Kidney tubule cell (primary cell): Measurements from ENCODE around the gene IGFL3.
"Not testable (repeated sequence)": the region's sequence is repeated elsewhere in the genome, so short reads cannot be mapped to it uniquely, and the experiment has no call there.

Experiments
- DNase-seq: peaks from one replicate; pipeline ENCODE4 v3.0.0-alpha.2; 2018; ENCODE audit warnings: low spot score

Gene IGFL3

DNA sequence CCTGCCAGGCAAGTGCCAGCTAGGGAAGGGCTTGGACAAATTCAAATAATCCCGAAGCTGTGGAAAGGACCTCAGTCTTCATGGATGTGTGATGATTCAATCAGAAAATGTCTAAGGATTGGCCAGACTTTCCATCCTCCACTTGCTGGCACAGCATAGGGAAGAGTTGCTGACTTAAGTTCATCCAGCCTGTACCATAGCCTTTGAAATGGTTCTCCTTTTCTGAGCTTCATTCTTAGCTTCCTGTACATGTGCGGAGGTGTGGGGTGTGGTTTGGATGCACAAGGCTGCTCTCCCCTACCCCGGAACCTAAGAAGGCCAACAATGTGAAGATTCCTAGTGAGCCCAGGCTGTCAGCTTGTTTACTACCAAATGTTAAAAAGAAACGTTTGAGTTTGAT, 959 bp upstream of the IGFL3 start:
- no peak for DNase-seq

DNA sequence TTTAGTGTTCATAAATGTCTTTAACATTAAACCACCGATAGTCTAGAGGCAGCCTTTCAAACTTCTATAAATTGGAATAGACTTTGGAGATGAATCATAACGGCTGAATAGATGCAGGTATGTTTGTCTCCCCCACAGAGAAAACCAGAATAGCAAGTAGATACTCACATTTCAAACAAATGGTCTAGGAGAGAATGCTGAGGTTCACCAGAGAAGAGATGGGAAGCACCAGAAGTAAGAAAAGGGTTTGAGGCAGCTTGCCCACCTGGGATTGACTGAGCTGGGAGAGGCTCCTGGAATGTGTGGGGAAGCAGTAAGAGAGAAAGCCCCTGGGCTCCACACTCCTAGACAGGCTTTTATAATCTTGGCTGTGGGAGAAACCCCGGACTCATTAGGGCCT, 6.4 kb downstream of the IGFL3 start:
- DNase-seq: peak; percentile 33

- no peak for DNase-seq
These were observed 8.4 kb downstream of the IGFL3 start for GRCh38 chr19:46116121-46116520.

DNA sequence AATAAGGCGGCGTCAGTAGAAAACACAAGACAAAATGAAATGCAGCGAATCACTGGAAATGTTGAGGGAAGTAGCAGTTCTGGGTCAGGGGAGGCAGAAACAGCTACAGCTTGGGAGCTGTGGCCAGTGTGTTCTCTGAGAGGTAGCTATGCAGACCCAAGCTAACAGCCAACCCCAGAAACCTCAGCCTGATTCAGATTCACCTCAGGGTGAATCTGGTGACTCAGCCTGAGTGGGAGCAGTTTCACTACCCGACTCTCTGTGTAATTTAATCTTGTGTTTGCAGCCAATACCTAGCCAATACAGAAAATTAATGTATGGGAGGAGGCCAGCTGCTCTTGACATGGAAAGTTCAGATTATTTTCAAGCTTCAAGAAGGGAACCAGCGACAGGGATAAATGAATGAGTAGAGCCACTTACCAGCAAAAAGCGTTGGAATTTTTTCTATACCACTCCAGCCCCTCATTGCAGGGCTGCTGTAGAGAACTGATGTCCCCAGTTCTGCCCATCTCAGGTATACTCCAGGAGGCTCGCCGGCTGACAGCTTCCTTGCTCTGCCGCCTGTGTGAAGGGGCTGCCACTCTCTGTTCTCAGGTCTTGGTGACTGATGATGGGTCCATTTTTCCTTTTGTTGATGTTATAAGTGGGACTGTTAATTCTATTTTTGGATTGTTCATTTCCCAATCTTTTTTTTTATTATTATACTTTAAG, 8.9 kb downstream of the IGFL3 start:
- DNase-seq: peak; percentile 83

- no peak for DNase-seq
These were observed 10.8 kb downstream of the IGFL3 start for GRCh38 chr19:46113726-46114125.

DNA sequence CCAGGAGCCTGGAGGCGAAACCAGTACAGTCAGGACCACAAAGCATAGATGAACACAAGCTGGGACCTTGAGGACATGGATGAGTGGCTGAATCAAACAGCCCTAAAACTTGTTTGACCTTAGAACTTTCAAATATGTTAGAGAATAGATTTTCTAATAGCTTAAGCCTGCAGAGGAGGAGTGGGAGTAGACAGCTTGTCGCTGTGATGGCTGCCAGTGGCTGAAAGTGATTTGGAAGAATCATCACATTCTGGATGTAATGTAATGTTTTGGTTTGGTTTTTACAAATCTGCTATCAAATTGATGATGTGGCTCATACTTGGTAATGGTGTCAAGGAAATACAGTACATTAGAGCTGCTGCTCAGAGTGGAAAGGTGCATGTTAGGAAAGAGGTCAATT, 12.0 kb downstream of the IGFL3 start:
- no peak for DNase-seq

DNA sequence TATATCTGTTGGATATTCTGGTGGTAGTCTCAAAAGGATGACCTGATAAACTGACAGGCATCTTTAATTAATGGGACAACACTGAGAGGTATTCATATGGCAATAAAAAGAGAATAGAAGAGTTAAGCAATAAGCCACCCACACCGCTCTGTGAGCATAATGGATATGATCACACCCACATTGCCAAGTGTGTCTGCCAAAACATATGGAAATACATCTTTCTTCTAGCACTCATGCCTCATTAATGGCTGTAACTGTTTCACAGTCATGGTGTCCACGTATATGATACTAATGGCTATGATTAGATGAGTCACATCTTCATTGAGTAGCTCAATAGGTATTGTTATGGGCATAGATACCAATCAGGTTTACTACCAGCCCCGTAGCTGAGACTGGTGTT, 13.1 kb downstream of the IGFL3 start:
- no peak for DNase-seq

GRCh38 chr19:46109876-46110275, 14.6 kb downstream of the IGFL3 start:
- no peak for DNase-seq

DNA sequence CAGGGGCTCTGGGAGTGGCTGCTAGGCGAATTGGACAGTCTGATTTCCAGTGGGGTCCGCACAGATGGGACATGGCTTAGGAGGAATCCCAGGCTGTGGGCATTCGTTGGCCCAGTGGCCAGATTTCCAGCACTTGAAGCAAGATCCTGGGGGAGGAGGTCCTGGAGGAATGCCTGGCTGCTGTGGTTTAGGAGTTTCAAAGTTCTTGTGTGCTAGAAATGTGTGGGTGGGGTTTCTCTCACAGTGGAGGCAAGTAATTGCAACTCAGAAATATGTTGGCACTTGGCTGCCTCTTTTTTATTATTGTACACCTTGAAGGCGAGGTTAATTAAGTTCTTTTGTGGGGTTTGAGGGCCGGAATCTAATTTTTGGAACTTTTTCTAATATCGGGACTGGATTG, 17.1 kb downstream of the IGFL3 start:
- no peak for DNase-seq

DNA sequence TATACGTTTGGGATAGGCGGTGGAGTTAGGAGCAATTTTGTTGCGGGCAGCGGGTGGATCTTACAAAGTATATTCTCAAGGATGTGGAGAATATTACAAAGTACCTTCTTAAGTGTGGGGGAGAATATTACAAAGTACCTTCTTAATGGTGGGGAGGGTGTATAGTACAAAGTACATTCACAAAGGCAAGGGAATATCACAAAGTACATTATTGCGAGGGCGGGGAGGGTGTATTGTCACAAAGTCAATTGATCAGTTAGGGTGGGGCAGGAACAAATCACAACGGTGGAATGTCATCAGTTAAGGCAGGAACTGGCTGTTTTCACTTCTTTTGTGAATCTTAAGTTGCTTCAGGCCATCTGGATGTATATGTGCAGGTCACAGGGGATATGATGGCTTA, 22.2 kb downstream of the IGFL3 start:
- not testable (repeated sequence) for DNase-seq

DNA sequence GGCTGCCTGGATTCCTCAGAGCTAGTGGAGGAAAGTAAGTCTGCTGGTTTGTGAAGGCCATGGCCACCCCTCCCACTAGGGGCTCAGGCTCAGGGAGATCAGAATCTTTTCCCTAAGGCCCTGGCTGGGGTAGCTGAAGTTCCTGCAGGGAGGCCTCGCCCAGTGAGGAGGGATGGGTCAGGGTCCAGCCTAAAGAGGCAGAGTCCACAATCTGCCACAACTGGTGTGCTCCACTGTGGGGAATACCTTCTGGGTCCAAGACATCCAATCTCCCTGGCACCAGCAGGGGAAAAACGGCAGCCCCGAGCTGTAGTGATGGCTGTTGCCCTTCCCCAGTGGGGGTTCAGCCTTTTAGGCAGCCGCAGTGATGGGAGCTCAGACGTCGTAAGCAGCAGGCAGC, 23.2 kb downstream of the IGFL3 start:
- DNase-seq: no peak

DNA sequence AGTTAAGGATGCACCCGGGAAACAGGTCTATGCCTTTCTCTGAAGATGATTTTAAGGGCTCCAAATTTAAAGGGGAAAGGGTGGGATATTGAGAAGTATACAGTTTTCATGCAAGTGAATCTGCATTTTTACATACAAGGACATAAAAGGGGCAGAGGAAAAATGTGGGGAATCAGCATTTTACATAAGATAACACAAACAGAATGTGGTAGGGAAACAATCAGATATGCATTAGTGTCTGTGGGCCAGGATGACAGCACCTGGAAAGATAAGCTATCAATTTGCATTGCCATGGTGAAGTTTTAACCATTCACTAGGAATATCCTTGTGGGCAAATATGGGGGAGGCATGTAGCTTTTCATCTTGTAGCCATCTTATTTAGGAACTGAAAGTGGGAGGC, 24.1 kb downstream of the IGFL3 start:
- no peak for DNase-seq

DNA sequence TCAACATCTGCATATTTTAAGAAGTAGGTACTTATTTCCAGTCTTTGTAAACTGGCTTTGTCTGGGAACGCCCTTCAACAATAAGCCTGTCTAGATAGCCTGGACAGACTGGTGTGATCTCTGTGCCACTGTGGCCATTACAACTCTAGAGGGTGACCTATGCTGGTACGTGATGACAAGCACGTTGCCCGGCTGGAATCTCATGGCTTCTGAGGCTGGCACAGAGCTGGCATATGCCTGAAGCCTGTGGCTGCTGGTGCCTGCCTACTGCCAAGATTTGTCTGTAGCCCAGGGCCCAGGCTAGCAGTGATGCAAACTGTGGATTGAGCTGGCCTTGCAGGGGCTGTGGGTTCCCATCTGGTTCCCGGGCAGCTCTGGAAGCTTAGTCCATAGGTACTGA, 34.0 kb downstream of the IGFL3 start:
- no peak for DNase-seq

- no peak for DNase-seq
These were observed 35.1 kb downstream of the IGFL3 start for GRCh38 chr19:46089432-46089831.

GRCh38 chr19:46088101-46088500, 36.4 kb downstream of the IGFL3 start:
- no peak for DNase-seq

DNA sequence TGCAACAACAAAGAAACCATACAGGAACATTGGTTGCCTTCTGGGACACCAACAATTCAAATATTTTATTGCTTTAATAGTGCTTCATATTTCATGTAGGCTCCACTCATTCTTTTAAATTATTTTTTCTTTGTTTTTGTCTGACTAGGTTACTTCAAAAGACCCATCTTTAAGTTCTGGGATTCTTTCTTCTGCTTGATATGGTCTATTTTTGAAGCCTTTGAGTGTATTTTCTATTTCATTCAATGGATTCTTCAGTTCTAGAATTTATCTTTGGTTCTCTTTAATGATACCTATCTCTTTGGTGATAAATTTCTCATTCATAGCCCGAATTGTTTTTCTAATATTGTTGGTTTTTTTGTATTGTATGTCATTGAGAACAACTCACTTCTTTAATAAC, 38.6 kb downstream of the IGFL3 start:
- no peak for DNase-seq

DNA sequence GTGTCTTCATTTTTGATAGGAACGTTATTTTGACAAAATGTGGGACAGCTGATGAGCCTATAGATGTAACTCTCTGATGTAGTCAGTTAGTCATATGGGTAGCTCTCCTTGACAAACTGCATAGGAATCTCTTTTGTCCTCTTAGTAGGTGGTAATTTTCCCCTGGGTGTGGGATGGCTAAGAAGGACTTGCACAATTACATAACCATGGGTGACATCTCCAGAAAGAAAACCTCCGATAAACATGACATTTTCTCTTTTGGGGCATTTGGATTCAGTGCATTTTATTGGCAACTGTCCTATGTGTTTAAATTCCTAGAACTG, 41.8 kb downstream of the IGFL3 start:
- DNase-seq: peak; percentile 57

- DNase-seq: peak; percentile 71
These were observed 42.4 kb downstream of the IGFL3 start for GRCh38 chr19:46081928-46082727.

GRCh38 chr19:46080561-46080960, 43.9 kb downstream of the IGFL3 start:
- peak; percentile 94 for DNase-seq

DNA sequence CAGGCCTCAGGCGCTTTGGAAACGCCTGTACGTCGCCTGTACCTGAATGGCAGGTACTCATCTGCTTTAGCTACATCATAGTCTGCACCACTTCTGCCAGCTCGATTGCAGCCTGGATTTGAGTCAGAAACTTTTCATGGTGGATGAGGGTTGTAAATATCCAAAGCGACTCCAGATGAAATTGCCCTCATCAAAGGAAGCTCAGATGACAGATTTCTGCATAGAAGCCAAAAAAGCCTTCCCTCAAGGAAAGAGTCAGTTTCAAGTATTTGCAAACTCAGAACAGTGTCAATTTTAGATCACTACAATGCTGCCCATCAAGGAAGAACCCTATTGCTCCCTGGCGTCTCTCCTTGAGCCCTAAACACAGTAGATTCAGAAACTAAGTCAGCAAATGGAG, 44.9 kb downstream of the IGFL3 start:
- DNase-seq: no peak

GRCh38 chr19:46078573-46079332, 45.7 kb downstream of the IGFL3 start:
- peak; percentile 66 for DNase-seq

DNA sequence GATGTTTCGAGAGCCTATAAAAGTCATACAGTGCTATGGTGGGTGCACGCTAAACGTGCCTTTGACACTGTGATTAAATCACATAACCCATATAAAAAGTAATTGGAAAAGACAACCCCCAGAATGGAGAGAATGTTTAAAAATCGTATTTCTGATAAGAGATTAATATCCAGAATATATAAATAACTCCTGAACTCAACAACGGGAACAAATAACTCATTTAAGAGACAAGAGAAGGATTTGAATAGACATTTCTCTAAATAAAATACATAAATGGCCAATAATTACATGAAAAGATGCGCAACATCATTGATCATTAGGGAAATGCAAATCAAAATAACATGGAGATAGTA, 46.7 kb downstream of the IGFL3 start:
- no peak for DNase-seq
